Lower leg skin (tissue), 3 donors: ENCODE results near the gene DUSP11.
"Not testable (repeated sequence)": the region's sequence is repeated elsewhere in the genome, so short reads cannot be mapped to it uniquely, and the experiment has no call there.

ENCODE experiments used
- CTCF ChIP-seq, 3 donors: fragments of 450-650 bp; IDR thresholded peaks; one replicate each; pipeline ENCODE4 v1.5.1; 2016; ENCODE audit warnings: antibody characterized with exemption in 3 of 3, mild to moderate bottlenecking in 3 of 3, moderate library complexity in 2 of 3
- POLR2A ChIP-seq, 2 donors: fragments of 450-650 bp; IDR thresholded peaks; one replicate each; pipeline ENCODE4 v1.6.1; 2016 to 2017; ENCODE audit warnings: antibody characterized with exemption in 2 of 2, mild to moderate bottlenecking in 1 of 2, moderate library complexity in 1 of 2

GRCh38 chr2:73754332-73754731, 25.6 kb downstream of the DUSP11 start:
- not testable (repeated sequence) for TF ChIP-seq CTCF, POLR2A (IDR thresholded peaks at IDR 0.05)
